Hepatocyte (in vitro differentiated cells): ENCODE measurements around the gene GPC5.

ENCODE experiments used
- CTCF ChIP-seq: fragments of 200-600 bp; sonication (generic); IDR thresholded peaks from 2 replicates; pipeline ENCODE4 v1.5.1; 2016; ENCODE audit warnings: antibody characterized with exemption, mild to moderate bottlenecking; ENCODE audit not compliant: poor library complexity
- EZH2 ChIP-seq: fragments of 200-600 bp; sonication (generic); IDR thresholded peaks from 2 replicates; pipeline ENCODE4 v1.6.1; 2016; ENCODE audit warnings: antibody characterized with exemption, mild to moderate bottlenecking, borderline replicate concordance
- EZH2phosphoT487 ChIP-seq: fragments of 200-600 bp; sonication (generic); IDR thresholded peaks from one replicate; pipeline ENCODE4 v1.6.1; 2018; ENCODE audit warnings: antibody characterized with exemption, mild to moderate bottlenecking, low read depth, moderate library complexity; ENCODE audit not compliant: unreplicated experiment, severe bottlenecking

GRCh38 chr13:91531646-91532045, 133.2 kb downstream of the GPC5 start:
- TF ChIP-seq EZH2 (no peak), CTCF (no peak), EZH2phosphoT487 (no peak)
